ENCODE data around the gene HELZ2.
"Not testable (repeated sequence)": the region's sequence is repeated elsewhere in the genome, so short reads cannot be mapped to it uniquely, and the experiment has no call there.

HELZ2 gene

DNA sequence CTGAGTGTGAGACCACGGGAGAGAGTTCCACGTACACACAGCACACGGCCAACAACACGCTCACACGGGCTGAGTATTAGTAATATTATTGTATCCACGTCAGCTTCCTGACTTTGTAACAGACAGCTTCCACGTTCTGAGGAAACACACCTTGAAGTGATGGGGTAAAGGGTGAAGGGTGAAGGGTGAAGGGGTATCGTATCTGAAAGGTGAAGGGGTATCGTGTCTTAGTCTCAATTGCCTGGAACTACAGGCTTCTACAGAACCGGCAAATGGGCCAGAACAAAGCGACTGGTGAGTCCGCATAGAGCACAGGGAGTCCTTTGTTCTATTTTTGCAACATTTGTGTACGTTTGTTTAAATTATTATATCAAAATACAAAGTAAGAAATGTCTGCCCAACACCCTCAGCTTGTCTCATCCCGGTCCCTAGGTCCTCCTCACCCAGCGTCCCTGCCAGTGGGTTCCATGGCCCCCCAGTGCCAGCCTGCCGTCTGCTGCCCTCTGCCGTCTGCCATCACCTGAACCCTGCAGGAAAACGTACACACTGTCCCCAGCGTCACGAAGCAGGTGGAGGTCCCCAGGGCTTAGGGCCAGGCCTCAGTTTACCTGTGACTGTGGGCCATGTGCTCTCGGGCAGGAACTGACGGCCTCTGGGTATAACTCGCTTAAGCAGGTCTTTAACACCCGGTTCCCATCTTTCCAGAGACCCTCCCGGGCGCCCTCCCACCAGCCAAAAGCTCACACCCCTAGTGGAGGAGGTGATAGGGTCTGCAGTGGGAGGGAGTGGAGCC is 4.4 kb upstream of the HELZ2 start:
- no peak for DNase-seq

DNA sequence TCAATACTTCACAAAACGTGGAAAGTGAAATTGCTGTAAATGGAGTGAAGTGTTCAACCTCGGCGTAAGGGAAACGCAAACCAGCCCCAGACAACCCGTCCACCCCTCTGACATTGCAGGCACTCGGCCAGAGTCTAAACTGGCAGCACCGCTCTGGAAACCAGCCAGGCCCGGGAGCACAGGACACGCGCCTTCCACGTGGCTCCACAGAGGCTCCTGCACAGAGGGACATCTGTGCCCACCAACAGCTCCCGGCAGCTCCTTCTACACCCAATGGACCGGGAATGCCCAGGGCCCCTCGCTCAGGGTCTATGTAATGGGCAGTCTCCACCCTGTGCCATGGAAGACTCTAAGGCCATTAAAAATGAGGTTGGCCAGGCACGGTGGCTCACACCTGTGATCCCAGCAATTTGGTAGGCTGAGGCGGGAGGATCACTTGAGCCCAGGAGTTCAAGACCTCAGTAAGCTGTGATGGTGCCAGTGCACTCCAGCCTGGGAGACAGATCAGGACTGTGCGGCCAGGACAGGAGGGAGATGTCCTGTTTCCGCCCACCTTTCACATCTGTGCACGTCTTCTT is 3.4 kb upstream of the HELZ2 start:
- no peak for DNase-seq

DNA sequence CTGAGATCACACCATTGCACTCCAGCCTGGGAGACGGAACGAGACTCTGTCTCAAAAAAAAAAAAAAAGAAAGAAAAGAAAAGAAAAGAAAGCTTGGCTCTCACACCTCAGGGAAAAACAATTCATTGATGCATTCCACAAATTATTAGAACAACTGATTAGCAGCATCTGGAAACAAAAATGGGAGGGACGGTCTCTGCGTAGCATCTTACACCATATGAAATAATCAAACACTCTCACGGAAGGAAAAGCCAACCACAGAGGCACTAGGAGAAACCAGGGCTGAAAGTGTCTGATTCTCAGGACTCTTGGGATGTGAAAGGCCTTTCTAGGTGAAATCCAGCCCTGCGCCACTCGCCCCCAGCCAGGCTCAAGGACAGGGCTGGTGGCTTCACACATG is 2.3 kb upstream of the HELZ2 start:
- no peak for DNase-seq

DNA sequence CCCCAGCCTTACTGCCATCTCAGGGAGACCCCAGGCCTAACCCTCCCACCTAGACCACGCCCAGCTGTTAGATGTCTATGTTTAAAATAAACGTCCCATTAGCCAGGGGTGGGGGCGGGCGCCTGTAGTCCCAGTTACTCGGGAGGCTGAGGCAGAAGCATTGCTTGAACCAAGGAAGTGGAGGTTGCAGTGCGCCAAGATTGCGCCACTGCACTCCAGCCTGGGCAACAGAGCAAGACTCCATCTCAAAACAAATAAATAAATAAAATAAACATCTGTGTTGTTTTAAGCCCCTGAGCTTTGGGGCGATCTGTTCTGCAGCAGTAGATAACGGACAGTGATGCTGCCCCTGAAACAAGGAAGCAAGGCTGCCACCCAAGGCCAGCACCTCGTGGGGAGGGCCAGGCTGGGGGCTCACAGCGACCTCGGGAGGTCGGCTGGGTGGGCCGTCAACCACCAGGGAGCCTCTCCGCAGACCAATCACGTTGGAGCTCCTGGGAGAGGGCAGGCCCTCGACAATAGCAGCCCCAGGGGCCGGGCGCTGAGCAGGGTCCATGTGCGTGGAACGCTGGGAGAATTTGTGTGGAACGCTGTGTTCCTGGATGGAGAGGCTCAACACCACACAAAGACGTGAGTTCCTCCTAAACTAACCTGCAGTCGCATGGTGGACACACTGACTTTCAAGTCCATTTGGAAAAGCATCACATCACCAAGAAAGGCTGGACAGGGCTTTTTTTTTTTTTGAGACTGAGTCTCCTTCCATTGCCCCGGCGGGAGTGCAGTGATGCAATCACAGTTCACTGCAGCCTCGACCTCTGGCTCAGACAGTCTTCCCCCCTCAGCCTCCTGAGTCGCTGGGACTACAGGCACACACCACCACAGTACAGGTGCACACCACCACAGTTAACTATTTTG is 1.0 kb upstream of the HELZ2 start:
- DNase-seq, result no peak

DNA sequence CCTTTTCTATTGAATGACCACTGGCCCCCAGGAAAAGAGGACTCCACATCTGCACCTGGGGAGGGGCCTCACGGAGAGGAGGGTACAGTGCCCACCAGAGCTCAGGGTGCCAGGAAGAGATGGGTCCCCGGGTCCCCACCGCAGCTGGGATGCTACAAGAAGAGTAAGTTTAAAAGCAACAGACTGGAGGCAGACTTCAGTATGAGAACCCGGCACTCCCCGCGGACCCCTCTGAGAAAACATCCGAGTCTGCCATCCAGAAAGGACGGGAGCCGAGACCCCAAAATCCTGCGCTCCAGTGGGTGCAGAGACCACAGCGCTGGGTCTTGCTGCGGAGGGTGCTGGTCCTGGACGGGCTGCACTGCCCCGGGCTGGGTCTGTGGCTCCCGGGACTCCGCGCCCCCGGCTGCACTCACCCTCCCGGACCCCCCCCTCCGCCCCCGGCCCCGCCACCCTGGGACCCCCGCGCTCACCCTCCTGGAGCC is 350 bp downstream of the HELZ2 start:
- no peak for DNase-seq

DNA sequence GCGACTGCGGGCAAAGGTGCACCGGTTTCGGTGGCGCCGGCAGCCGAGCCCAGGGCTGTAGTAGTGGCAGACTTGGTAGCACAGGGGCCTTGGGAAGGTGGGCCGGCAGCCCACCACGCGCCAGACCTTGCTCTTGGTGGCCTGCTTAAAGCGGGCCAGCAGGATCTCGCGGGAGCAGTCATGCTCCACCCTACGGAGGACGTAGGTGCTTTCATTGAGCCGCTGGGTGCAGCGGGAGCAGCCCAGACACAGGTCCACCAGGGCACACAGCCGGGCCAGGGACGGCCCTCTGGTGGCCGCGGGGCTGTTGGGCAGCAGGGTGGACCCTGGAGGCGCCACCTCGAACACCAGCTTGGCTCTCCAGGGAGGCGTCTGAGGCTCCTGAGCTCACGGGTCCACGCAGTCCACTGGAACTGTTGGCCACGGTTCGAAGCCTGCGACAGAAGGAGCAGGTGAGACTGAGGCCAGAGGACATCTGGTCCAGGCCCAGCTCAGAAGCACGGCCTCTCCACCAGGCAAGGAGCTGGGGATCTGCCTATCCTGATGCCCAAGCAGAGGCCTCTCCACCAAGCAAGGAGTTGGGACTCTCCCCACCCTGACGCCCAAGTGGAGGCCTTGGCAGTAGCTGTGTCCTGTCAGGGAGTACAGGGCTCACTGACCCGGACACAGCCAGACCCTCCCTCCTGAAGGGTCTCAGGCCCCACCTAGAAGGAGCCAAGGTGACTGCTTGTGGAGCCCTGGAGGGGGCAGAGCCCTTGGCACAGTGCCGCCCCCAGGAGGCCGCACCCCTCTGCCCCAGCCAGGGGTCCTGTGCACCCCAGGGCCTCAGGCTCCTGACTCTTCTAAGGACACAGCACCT is 1.0 kb downstream of the HELZ2 start:
- DNase-seq, result no peak

DNA sequence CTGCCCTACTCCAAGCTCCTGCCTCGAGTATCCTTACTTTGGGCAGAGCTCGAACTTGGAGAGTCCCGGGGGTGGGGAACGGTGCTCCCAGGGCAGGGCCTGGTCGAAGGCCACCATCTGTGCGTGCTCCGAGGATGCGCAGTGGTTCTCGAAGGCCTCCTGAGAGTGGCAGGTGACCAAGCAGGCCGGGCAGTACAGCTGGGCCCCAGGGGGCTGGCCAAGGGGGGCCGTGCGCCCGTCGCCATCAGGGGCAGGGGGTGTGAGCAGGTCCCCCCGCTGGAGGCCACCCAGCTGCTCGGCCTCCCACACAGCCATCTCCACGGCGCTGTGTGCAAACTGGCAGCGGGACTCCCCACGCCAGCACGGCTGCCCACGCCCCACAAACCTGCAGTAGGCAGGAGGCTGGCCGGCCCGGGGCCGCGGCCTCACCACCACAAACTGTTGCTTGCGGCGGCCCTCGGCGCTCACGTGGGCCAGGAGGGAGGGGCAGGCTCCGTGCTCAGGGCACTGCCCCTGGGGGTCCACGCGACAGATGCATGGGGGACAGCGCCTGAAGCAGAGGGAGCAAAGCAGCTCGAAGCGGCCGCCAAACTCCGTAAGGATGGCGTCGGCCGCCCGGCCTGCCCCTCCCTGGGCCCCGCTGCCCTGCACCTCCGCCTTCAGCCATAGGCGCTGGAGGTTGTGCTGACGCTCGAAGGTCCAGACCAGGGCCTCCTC is 1.8 kb downstream of the HELZ2 start:
- DNase-seq, result no peak

DNA sequence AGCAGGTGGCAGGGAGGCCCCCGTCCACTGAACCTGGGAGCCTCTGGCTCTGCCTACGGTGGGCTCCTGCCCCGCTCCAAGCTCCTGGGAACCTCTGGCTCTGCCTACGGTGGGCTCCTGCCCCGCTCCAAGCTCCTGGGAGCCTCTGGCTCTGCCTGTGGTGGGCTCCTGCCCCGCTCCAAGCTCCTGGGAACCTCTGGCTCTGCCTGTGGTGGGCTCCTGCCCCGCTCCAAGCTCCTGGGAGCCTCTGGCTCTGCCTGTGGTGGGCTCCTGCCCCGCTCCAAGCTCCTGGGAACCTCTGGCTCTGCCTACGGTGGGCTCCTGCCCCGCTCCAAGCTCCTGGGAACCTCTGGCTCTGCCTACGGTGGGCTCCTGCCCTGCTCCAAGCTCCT is 3.0 kb downstream of the HELZ2 start:
- not testable (repeated sequence) for DNase-seq

DNA sequence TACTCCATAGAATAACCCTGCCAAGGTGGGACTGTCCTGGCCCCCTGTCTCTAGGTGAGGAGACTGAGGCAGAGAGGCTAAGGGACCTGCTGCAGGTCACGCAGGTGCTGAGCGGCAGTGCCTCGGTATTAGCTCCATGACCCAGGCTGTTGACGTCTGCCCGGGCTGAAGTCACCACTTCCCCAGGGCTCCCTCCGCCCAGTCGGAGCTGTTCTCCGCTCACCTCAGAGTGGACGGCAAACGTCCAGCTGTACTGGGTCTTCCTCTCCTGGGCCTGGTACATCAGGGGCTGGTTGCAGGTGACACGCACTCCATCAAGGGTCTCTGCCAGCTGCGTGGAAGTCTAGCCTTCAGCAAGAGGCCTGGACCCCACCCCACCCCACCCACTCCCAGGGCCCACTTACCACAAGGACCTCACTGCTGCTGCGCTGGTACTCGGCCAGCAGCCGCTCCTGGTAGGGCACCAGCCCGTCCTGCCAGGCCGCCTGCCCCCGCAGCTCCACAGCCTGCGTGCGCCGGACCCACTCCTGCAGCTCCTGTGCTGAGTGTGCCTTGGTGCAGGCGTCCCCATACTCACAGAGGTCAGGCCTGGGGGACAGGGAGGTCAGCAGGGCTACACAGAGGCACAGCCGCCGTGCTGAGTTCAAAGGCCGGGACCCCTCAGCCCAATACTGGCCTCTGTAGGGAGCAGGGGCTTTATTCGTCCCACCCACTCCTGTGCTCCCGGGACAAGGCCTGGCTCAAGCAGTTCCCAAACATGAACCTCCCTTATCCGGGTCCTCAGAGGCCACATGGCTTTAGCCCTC is 3.6 kb downstream of the HELZ2 start:
- DNase-seq, result no peak

DNA sequence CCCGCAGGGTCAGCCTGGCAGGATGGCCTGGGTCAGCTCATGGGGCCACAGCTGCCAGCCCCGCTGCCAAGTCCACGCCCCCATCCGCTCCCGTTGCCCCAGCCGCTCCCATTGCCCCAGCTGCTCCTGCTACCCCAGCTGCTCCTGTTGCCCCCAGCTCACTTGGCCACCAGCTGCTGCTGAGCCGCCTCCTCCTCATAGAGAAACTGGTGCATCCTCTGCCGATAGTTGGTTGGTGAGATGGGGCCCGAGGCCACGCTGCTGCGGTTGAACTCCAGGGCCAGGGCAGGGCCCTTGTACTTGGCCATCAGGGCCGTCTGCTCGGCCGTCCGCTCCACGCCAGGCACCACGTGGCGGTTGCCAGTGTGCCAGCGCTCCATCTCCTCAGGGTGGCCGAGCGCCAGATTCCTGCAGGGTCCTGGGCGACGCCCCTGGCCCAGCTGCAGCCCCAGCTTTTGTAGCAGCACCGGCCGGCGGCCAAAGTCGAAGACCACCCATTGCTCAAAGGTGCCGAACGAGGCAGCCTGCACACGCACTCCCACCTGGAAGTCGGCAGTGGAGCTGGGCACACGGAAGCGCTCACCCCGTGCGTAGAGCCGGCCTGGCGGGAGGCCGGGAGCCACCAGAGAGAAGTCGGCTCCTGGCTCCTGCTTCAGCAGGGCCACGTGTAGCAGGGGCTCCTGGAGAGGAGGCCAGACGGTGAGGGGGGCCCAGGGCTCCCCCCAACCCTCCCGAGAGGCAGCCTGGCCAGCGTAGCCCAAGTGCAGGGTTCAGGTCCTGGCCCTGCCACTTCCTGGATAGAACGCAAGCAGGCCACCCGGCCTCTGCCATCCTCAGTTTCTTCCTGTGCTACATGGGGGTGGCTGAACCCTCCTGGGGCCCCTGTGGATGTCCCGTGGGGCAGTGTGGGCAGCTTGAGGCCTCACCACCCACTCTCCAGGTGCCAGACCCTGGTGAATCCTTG is 4.8 kb downstream of the HELZ2 start:
- DNase-seq, result no peak

DNA sequence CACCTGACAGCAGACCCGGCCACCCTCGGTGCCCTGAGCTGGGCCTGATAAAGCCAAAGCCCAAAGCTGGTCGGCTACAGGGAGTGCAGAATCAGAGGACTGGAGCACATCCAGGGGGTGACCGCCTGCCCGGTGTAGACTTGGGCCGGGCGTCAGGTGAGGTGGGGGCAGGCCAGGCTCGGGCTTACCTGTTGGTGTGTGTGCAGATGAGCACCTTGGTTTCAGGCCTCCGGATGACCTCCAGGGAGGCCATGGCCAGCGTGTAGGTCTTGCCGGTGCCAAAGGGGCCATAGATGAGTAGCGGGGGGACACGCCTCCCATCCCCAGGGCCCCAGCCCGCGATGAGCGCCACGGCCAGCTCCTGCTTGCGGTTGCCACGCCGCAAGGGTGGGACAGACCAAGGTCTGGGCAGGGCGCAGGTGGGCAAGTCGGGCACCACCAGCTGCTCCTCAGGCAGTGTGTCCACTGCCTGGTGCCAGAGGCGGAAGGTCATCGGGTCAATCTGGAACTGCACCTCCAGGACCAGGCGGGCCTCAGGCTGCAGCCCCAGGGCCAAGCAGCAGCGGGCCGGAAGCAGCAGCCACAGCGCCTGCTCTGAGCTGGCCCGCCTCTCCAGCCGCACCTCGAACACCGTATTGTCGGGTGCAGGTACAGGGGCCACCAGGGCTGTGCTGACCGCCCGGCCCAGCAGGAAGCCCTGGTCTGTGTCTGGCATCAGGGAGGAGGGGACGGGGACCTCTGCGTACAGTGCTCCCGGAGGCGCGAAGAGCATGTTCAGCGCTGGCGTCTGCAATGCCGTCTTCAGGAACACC is 5.7 kb downstream of the HELZ2 start:
- DNase-seq, result no peak

DNA sequence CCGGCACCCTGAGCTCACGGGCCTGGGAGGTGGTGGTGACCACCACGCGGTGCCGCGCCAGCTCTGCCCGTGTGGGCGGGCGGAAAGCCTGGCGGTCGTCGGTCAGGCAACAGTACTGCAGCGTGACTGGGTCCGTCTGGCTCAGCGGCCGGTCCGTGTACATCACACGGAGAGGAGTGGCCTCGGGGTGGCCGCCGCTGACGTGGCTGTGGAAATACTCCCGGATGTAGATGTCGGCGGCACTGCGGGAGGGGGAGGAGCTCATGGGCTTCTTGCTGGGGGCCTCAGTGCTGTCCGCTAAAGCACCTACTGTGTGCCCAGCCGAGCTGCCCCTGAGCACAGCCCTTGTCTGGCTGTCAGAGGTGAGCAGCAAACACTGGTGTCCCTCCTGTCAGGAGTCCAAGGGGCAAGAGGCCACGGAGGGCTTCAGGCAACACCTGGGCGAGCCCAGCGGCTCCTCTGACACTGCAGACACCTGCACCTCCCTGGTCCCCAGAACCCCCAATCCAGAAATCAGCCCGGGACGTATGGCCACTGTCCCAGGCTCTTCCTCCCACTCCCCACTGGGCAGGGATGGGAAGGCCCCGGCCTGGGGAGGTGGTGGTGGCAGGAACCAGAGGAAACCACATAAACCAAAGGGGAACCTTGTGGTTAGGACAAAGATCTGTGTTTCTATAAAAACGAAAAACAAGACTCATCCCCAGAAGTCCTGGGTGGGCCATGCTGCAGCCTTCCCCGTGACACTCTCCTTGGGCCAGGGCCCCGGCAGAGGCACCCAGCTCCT is 6.5 kb downstream of the HELZ2 start:
- DNase-seq, result no peak

DNA sequence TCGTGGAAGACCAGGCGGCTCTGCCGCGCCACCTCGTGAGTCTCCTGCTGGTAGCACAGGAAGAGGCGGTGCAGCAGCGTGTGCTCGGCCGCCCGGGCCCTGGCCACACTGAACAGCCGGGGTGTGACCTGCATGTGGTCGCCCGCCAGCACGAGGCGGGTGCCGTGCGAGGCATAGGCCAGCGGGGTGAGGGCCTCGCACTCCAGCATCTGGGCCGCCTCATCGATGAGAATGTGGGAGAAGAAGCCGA is 7.0 kb downstream of the HELZ2 start:
- DNase-seq, result no peak

DNA sequence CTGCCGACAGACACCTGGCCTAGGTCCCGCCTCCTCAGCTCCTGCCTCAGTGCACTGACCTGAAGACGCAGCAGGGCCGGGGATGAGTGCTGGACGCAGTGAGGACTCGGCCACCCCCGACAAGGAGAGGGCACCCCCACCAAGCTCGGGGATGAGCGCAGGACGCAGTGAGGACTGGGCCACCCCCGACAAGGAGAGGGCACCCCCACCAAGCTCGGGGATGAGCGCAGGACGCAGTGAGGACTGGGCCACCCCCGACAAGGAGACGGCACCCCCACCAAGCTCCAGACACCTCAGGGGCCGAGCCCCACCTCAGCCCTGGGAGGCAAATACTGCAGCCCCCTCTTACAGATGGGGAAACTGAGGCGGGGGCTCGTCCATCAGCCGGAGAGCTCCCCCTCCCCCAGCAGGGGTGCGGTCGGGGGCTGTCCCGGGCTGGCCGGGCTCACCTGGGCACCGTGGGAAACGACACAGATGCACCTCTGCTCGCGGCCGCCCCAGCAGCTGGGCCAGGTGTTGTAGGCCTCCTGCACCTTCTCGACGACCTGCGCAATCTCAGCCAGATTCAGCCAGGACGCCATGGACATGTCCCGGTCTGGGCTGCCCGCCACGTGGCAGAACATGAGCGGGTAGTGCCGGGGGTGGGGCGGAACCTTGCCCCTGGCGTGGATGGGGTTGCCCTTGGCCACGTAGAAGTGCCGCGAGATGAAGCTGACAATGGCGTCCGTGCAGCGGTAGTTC is 7.5 kb downstream of the HELZ2 start:
- no peak for DNase-seq

DNA sequence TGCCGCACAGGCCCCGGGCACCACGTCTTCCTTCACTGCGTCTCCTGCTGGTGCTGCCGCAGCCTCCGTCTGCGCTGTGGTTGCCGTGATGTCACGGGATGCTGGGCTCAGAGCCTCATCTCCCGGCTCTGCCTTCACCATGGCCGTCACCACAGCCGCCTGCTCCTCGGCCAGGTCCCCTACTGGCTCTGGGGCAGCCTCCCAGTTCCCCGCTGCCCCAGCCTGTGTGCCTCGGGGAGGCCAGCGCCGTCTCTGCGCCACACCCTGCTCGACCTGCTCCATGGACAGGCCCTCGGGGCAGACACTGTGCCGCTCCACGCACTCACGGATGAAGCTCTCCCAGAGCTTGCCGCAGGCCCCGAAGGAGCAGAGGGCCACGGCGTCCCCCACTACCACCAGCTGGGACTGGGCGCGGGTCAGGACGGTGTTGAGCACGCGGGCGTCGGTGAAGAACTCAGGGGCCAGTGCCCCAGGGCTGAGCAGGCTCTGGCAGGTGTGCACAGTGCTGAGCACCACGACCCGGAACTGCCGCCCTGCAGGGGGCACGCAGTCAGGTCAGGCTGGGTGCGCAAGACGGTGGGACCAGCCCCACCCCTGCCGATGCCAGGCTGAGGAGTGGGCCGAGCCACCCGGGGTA is 8.2 kb downstream of the HELZ2 start:
- DNase-seq, result no peak

DNA sequence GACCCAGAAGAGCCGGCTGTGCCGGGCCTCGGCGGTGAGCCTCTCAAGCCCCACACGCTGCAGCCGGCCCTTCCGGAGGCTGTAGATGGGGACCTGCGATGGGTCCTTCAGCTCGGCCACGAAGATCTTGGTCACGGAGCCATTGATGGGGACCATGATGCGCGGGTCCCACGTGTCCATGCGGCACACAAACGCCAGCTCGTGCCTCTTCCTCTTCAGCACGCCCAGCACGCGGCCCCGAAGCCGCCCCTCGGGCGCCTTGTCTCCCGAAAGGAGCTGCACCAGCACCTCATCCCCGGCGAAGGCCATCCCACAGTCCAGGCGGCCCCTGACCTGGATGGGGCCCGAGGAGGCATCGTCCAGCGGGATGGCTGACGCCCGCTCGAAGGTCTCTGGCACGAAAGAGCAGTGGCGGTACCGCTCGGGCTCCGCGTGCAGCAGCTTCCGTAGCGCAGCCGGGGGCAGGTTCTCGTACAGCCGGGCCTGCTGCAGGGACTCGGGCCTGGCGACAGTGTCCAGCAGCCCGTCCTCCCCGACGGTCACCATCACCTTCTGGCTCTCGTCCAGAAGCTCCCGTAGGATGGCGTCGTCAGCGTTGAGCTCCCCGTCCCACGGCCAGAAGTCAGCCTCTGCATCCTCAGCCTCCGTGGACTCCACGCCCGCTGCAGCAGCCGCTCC is 8.9 kb downstream of the HELZ2 start:
- DNase-seq, result no peak
